HG02870 (cell line): ENCODE measurements around the gene TUBB8.
"Not testable (repeated sequence)": the region's sequence is repeated elsewhere in the genome, so short reads cannot be mapped to it uniquely, and the experiment has no call there.

Source experiments
- ATAC-seq: cut with Tn5 transposase; IDR thresholded peaks from one replicate; pipeline ENCODE4 v1.9.1; 2021; ENCODE audit warnings: mild to moderate bottlenecking, moderate library complexity; ENCODE audit not compliant: unreplicated experiment

The TUBB8 gene

DNA sequence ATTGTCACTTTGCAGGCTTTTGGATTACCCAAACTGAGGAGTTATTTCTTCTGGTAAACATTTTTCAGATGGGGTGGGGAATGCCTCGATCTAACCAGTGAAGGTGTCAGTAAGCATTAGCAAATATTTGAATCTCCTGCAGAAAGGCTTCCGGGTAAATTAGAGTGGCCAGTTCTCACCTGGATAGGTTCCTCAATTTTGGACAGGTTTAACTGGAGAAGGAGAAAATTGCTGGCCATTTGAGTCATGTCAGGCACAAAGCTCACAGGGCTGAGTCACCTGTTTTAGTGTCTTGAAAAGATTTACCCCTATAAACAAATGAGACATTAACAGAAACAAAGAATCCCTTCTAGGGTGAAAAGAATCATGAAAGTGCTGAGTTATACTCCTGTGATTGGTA, 830 bp upstream of the TUBB8 start:
- ATAC-seq = not testable (repeated sequence)

DNA sequence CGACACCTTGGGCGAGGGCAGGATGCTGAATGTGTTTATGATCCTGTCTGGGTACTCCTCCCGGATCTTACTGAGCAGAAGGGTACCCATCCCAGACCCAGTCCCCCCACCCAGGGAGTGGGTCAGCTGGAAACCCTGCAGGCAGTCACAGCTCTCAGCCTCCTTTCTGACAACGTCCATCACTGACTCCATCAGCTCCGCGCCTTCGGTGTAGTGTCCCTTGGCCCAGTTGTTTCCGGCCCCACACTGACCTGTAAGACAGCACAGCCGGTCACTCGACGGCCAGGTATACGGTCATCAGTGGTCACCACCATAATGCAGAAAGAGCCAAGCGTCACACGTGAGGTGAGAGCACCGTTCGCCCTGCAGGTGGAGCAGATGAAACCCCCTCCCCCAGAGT, 1.2 kb downstream of the TUBB8 start:
- not testable (repeated sequence) for ATAC-seq

DNA sequence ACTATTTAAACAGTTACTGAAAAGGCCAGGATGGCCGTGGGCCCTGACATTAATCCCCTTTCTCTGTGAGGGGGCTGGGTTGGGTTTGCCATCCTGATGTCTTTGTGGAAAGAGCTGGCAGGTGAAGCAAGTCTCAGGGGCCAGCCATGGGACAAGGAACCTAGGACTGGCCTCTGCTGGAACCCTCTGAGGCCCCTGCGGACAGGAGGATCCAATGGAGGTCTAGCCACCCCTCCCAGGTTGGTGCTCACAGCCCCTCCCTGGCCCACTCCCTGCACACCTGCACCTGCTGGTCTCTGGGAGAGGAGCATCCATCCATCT, 35.8 kb downstream of the TUBB8 start:
- ATAC-seq = not testable (repeated sequence)

DNA sequence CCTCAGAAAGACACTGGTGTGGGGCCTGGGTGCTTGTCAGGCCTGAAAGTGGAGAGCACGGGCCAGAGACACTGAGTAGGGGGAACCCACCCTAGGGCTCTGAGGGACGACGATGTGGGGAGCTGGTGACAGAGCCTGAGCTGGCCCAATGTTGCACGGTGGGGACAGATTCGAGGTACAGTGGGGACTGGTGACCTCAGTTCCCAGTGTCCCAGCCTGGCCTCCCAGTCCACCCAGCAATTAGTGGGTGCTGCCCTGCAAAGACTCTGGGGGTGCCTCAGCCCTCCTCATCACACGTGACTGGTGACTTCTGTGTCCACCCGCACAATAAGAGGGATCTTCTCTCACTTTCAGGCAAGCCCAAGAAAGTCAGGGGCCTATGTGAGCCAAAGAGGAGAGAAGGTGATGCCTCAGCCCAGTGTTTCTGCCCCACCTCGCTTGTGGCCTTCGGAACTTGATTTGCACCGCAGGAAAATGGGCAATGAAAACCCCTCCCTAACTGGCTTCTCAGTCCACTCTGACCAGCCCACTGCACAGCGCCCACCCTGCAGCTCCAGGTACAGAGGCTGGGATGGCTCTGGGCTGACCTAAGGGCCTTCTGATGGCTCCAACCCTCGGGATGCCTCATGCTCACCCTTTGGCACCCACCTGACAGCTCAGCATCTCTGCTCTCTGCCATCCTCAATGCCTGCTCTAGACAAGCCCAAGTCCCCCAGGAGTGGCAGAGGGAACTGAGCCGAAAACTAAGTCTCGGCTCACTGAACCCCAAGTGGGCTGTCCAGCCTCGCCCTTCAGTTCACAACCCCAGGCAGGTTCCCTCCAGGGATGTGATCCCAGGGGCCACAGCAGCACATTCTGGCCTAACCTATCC, 36.4 kb downstream of the TUBB8 start:
- ATAC-seq = not testable (repeated sequence)

DNA sequence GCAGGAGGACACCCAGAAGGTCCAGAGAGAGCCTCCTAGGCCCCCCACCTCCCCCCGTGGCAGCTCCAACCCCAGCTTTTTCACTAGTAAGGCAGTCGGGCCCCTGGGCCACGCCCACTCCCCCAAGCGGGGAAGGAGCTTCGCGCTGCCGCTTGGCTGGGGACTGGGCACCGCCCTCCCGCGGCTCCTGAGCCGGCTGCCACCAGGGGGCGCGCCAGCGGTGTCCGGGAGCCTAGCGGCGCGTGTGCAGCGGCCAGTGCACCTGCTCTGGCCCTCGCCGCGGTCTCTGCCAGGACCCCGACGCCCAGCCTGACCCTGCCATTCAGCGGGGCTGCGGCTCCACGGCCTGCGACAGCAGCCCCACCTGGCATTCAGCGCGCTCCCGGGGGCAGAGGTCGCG, 37.8 kb downstream of the TUBB8 start:
- ATAC-seq = not testable (repeated sequence)

DNA sequence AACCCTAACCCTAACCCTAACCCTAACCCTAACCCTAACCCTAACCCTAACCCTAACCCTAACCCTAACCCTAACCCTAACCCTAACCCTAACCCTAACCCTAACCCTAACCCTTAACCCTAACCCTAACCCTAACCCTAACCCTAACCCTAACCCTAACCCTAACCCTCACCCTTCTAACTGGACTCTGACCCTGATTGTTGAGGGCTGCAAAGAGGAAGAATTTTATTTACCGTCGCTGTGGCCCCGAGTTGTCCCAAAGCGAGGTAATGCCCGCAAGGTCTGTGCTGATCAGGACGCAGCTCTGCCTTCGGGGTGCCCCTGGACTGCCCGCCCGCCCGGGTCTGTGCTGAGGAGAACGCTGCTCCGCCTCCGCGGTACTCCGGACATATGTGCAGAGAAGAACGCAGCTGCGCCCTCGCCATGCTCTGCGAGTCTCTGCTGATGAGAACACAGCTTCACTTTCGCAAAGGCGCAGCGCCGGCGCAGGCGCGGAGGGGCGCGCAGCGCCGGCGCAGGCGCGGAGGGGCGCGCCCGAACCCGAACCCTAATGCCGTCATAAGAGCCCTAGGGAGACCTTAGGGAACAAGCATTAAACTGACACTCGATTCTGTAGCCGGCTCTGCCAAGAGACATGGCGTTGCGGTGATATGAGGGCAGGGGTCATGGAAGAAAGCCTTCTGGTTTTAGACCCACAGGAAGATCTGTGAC, 38.7 kb downstream of the TUBB8 start:
- not testable (repeated sequence) for ATAC-seq
